Chondrocyte (in vitro differentiated cells): ENCODE measurements around the gene AKR1B15. TPM values are rescaled to one million over a fixed set of nuclear protein-coding genes. Genes with fewer than 3 reads are reported as not detected.

Experiments
- DNase-seq: peaks from one replicate; pipeline ENCODE4 v3.0.0; 2021; ENCODE audit warnings: mixed read lengths, low spot score
- H3K27ac Mint-ChIP-seq: one replicate; pipeline ENCODE4 v1.8.0; 2021; ENCODE audit warnings: mild to moderate bottlenecking, moderate library complexity, mixed read lengths; ENCODE audit not compliant: unreplicated experiment
- H3K27me3 Mint-ChIP-seq: 2 replicates; pipeline ENCODE4 v1.8.0; 2021; ENCODE audit warnings: low read depth, mixed read lengths
- H3K36me3 Mint-ChIP-seq: 2 replicates; pipeline ENCODE4 v1.8.0; 2021; ENCODE audit warnings: low read depth, mixed read lengths
- H3K4me1 Mint-ChIP-seq: 2 replicates; pipeline ENCODE4 v1.8.0; 2021; ENCODE audit warnings: low read depth, mild to moderate bottlenecking, mixed read lengths
- H3K4me3 Mint-ChIP-seq: one replicate; pipeline ENCODE4 v1.8.0; 2021; ENCODE audit warnings: mild to moderate bottlenecking, moderate library complexity, mixed read lengths; ENCODE audit not compliant: unreplicated experiment
- H3K9me3 Mint-ChIP-seq: 2 replicates; pipeline ENCODE4 v1.8.0; 2021; ENCODE audit warnings: low read depth, mixed read lengths
- CTCF ChIP-seq: fragments of 200-600 bp; sonication (generic); IDR thresholded peaks from 2 replicates; pipeline ENCODE4 v1.5.0; 2021; ENCODE audit warnings: antibody characterized with exemption, mild to moderate bottlenecking, moderate library complexity
- long read RNA-seq: library from polyadenylated mRNA; stranded (forward); transcript quantifications from one replicate; pipeline ENCODE4 v2.0.0, GENCODE V29; 2021
- total RNA-seq: library from RNA; stranded (reverse); gene quantifications from 3 replicates; pipeline ENCODE4 v1.2.1, GENCODE V29; 2021

AKR1B15 gene
- not detected in 3 replicates for total RNA-seq
- long read RNA-seq = 0 reads

DNA sequence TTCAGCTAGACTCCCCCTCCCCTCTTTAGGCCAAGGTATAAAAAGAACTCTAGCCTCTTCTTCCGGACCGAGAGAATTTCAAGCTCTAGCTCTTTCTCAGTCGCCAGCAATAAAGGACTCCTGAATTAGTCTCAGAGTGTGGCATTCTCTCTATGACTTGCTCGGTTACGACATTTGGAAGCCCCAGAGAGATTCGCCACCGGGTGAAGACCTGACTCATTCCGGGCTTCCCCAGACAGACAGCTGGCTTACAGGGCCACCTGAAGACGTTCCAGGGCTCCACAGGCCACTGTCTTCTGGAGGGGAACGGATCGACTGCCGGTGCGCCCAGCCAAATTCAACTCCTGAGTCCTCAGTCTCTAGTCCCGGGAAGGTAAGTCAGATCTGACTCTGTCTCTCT is at the start of gene AKR1B15:
Gene AKR1B15, plus strand, starts transcription at position 234 of the 400 bp plus-strand sequence. CDS start 15,510 bp downstream, outside the sequence.
- H3K36me3 Mint-ChIP-seq = no peaks in the 10 kb centered on the region
- H3K4me1 Mint-ChIP-seq = peaks cover 24% of the 10 kb centered on the region
- H3K27ac Mint-ChIP-seq = no peak within 1 kb of the TSS
- no peak for TF ChIP-seq CTCF
- no peaks in the 10 kb centered on the region for H3K9me3 Mint-ChIP-seq
- no peak for DNase-seq
- peak within 1 kb of the TSS; percentile 76 for H3K4me3 Mint-ChIP-seq
- peaks cover 24% of the 10 kb centered on the region for H3K27me3 Mint-ChIP-seq

DNA sequence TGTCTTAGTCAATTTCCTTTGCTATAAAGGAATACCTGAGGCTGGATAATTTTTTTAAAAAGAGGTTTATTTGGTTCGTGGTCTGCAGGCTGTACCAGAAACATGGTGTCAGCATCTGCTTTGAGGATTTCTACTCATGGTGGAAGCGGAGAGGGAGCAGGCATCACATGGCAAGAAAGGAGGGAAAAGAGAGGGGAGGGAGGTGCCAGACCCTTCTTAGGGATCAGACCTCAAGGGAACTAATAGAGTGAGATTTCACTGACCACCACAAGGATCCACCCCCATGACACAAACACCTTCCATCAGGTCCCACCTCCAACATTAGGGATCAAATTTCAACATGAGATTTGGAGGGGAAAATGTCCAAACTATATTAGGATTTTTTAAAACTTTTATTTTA is 48.5 kb upstream of the AKR1B15 start:
- no peak overlapping the region for H3K27ac Mint-ChIP-seq
- H3K27me3 Mint-ChIP-seq = peaks cover 6% of the 10 kb centered on the region
- H3K4me3 Mint-ChIP-seq = no peak overlapping the region
- no peaks in the 10 kb centered on the region for H3K36me3 Mint-ChIP-seq
- no peaks in the 10 kb centered on the region for H3K9me3 Mint-ChIP-seq
- peaks cover 5% of the 10 kb centered on the region for H3K4me1 Mint-ChIP-seq
- TF ChIP-seq CTCF = no peak
- no peak for DNase-seq

DNA sequence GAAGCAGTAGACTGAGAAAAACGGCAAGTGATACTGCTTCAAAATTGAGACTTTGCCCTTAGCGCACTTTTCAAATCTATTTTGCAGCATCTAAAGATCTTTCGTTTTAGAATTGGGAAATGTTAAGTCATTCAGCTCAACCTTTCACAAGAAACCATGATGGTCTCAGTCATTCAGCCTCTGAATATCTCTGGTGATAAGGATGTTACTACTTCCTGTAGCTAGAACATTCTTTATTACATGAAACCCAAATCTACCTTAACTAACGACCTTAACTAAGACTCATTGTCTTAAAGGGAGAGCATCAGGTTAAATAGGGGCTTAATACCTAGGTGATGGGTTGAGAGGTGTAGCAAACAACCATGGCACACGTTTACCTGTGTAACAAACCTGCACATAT is 47.9 kb upstream of the AKR1B15 start:
- H3K27ac Mint-ChIP-seq = no peak overlapping the region

DNA sequence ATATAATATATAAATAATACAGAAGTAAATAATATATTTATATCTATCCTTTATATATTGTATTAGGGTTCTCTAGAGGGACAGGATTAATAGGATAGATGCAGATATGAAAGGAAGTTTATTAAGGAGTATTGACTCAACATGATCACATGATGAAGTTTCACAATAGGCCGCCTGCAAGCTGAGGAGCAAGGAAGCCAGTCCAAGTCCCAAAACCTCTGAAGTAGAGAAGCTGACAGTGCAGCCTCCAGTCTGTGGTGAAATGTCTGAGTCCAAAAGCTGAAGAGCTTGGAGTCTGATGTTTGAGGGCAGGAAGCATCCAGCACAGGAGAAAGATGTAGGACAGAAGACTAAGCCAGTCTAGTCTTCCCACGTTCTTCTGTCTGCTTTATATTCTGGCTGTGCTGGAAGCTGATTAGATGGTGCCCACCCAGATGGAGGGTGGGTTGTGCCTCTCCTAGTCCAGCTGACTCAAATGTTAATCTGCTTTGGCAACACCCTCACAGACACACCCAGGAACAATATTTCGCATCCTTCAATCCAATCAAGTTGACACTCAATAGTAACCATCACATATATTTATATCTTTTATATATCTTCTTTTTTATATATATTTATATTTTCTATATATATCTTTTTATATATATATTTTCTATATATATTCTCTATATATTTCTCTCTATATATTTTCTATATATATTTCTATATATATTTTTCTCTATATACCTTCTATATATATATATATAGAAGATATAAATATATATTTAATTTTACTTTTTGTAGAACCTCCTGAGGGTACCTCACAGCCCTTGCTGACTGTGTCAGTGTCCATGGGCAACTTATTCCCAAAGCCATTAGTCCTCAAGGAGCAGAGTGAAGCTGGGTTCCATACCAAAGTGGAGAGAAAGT is 46.2 kb upstream of the AKR1B15 start:
- H3K36me3 Mint-ChIP-seq = no peaks in the 10 kb centered on the region
- H3K4me3 Mint-ChIP-seq = no peak overlapping the region
- DNase-seq = no peak
- no peaks in the 10 kb centered on the region for H3K9me3 Mint-ChIP-seq
- peaks cover 4% of the 10 kb centered on the region for H3K27me3 Mint-ChIP-seq
- H3K4me1 Mint-ChIP-seq = peaks cover 5% of the 10 kb centered on the region
- no peak overlapping the region for H3K27ac Mint-ChIP-seq
- no peak for TF ChIP-seq CTCF

More for the DNA sequence above, 47.9 kb upstream of the AKR1B15 start:
- no peak for TF ChIP-seq CTCF
- no peak for DNase-seq
- Mint-ChIP-seq H3K4me3 (no peak overlapping the region), H3K27me3 (peaks cover 4% of the 10 kb centered on the region), H3K36me3 (no peaks in the 10 kb centered on the region), H3K4me1 (peaks cover 5% of the 10 kb centered on the region), H3K9me3 (no peaks in the 10 kb centered on the region)

GRCh38 chr7:134504660-134505164 is 44.2 kb upstream of the AKR1B15 start:
- Mint-ChIP-seq H3K4me1 (peaks cover 5% of the 10 kb centered on the region), H3K27me3 (no peaks in the 10 kb centered on the region), H3K36me3 (no peaks in the 10 kb centered on the region), H3K9me3 (no peaks in the 10 kb centered on the region), H3K27ac (no peak overlapping the region), H3K4me3 (no peak overlapping the region)
- TF ChIP-seq CTCF = no peak
- no peak for DNase-seq
